Omental fat pad (tissue), 4 donors: ENCODE data around the gene GGNBP2. TPM values are rescaled to one million over a fixed set of nuclear protein-coding genes. Genes with fewer than 3 reads are reported as not detected.

Experiments
- ATAC-seq: fragments of 150-250 bp; one replicate; pipeline ENCODE4 v1.9.1; 2016; ENCODE audit warnings: mild to moderate bottlenecking, moderate library complexity; ENCODE audit not compliant: low FRiP score
- DNase-seq: peaks from one replicate; pipeline ENCODE4 v3.0.0-alpha.2; 2019; ENCODE audit warnings: low spot score
- CTCF ChIP-seq, 3 donors: fragments of 450-650 bp; IDR thresholded peaks; one replicate each; pipeline ENCODE4 v1.5.1; 2016 to 2017; ENCODE audit warnings: antibody characterized with exemption in 3 of 3, mild to moderate bottlenecking in 3 of 3, moderate library complexity in 2 of 3
- total RNA-seq, 4 donors: library from RNA; depleted of rRNA; stranded (reverse); fragments of >200 nt; gene quantifications; one replicate each; pipeline ENCODE4 v1.1.0, GENCODE V29; 2016

The GGNBP2 gene
- total RNA-seq, 4 donors from 2014 or later = 54.3 to 80.9 (median 63.1) TPM

- ATAC-seq = no peak
- no peak for TF ChIP-seq CTCF (IDR thresholded peaks at IDR 0.05)
Observed at GRCh38 chr17:36553459-36553858, 8.7 kb downstream of the GGNBP2 start.

DNA sequence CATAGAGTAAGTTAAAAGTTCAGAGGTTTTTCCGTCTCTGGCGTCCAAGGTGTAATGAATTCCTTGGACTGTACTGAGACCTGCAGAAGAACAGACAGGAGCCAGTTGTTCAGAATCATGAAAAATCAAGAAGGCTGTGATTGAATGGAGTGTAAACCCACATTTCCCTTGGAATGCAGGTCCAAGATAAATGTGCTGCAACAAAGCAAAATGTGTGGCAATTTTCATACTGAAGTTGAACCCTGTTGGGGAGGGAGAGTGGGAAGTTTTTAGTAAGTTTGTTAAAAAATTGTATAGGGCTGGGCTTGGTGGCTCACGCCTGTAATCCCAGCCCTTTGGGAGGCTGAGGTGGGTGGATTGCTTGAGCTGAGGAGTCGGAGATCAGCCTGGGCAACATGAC, 21.4 kb downstream of the GGNBP2 start:
- no peak for ATAC-seq

More at GRCh38 chr17:36553459-36553858, 8.7 kb downstream of the GGNBP2 start:
- DNase-seq = no peak

GRCh38 chr17:36575028-36575427, 30.3 kb downstream of the GGNBP2 start:
- TF ChIP-seq CTCF (IDR thresholded peaks at IDR 0.05) = no peak
- DNase-seq (no peak), ATAC-seq (no peak)

More for the DNA sequence above, 21.4 kb downstream of the GGNBP2 start:
- DNase-seq = no peak
- no peak for TF ChIP-seq CTCF (IDR thresholded peaks at IDR 0.05)

DNA sequence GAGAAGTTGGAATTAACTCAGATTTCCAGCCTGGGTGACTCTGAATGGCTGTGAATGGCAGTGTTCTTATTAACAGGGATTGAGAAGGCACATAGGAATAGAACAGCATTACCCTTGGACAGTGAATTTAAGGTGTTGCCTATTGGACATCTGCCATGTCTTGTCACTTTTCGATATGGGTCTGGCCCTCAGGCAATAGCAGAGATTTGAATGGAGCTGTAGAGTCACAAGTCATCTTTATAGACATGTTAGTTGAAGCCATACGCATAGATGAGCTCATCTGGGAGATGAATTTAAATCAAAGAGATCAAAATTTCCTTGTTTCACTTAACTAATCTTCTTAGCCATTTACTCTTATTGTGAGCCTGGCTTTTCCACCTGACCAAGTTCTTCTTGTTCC, 32.1 kb downstream of the GGNBP2 start:
- ATAC-seq (no peak), DNase-seq (no peak)
- TF ChIP-seq CTCF (IDR thresholded peaks at IDR 0.05) = no peak

GRCh38 chr17:36578671-36579070, 34.0 kb downstream of the GGNBP2 start:
- TF ChIP-seq CTCF (IDR thresholded peaks at IDR 0.05) = no peak
- ATAC-seq (no peak), DNase-seq (no peak)

- no peak for DNase-seq
- no peak for ATAC-seq
- TF ChIP-seq CTCF (IDR thresholded peaks at IDR 0.05) = no peak
Observed at GRCh38 chr17:36583787-36584186, 39.1 kb downstream of the GGNBP2 start.

DNA sequence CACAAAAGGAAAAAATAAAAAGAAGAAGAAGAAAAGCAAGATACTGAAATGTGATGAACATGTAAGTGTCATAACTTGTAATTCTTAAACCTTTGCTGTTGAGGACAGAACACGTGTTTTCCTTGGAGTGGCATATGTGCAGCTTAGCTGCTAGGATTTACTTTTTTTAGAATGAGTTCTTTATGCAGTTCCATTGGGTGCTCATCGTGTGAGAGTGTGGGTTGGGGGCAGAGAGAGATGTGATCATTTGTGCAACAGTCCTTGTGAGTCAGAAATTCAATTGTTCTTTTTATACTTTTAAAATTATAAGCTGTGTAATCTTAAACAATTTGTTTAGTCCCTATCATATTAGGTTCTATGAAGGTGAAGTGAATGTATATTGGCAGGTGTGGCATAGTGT, 41.4 kb downstream of the GGNBP2 start:
- no peak for DNase-seq
- TF ChIP-seq CTCF (IDR thresholded peaks at IDR 0.05) = no peak
- no peak for ATAC-seq
